PC-9 (cell line): ENCODE data around the gene HDHD5. TPM values are rescaled to one million over a fixed set of nuclear protein-coding genes. Genes with fewer than 3 reads are reported as not detected.

Source experiments
- BruUV-seq: library from RNA; stranded (reverse); fragments of 400-500 nt; replicated peaks from 2 replicates; lab custom pipeline; 2021; lab: Mats Ljungman, UMichigan
- CTCF ChIA-PET: fragments of 300-600 bp; sonication (Branson Sonifier 250); formaldehyde crosslinking; loops from one replicate; lab custom pipeline; 2022; ENCODE audit warnings: antibody characterized with exemption; lab: Charles Lee
- POLR2A ChIA-PET: fragments of 300-600 bp; sonication (Branson Sonifier 250); formaldehyde crosslinking; loops from one replicate; lab custom pipeline; 2022; ENCODE audit warnings: antibody characterized with exemption; ENCODE audit not compliant: unreplicated experiment; lab: Charles Lee
- DNase-seq, 2 experiments: peaks; one replicate each; pipeline versions ENCODE4 v3.0.0 to v3.0.0-alpha.2; 2015 to 2022; ENCODE audit warnings: mixed read lengths in 1 of 2
- H2AFZ ChIP-seq: fragments of 200-600 bp; sonication (generic); 2 replicates; pipeline ENCODE4 v1.8.1; 2017; ENCODE audit warnings: antibody characterized with exemption
- H3F3A ChIP-seq: fragments of 200-600 bp; sonication (generic); 2 replicates; pipeline ENCODE4 v1.8.1; 2017; ENCODE audit warnings: antibody characterized with exemption, mild to moderate bottlenecking, low read depth; ENCODE audit not compliant: insufficient read depth
- H3K27ac ChIP-seq: fragments of 200-600 bp; sonication (generic); 2 replicates; pipeline ENCODE4 v1.6.1; 2016; ENCODE audit warnings: mixed run types
- H3K27me3 ChIP-seq: fragments of 200-600 bp; sonication (generic); 2 replicates; pipeline ENCODE4 v1.6.1; 2016; ENCODE audit warnings: low read depth, mixed run types; ENCODE audit not compliant: insufficient read depth
- H3K36me3 ChIP-seq: fragments of 200-600 bp; sonication (generic); 2 replicates; pipeline ENCODE4 v1.6.1; 2016; ENCODE audit warnings: low read depth, mixed run types
- H3K4me1 ChIP-seq: fragments of 200-600 bp; sonication (generic); replicated peaks from 2 replicates; pipeline ENCODE4 v1.6.1; 2016; ENCODE audit warnings: mixed run types; ENCODE audit not compliant: insufficient read depth
- H3K4me2 ChIP-seq: fragments of 200-600 bp; sonication (generic); 2 replicates; pipeline ENCODE4 v1.6.1; 2017; ENCODE audit warnings: mixed run types
- H3K4me3 ChIP-seq: fragments of 200-600 bp; sonication (generic); 2 replicates; pipeline ENCODE4 v1.6.1; 2016; ENCODE audit warnings: mixed run types
- H3K79me2 ChIP-seq: fragments of 200-600 bp; sonication (generic); 2 replicates; pipeline ENCODE4 v1.6.1; 2017; ENCODE audit warnings: low read depth, mixed run types
- H3K9me2 ChIP-seq: fragments of 200-600 bp; sonication (generic); 2 replicates; pipeline ENCODE4 v1.8.1; 2017; ENCODE audit warnings: mild to moderate bottlenecking; ENCODE audit not compliant: insufficient read depth
- H3K9me3 ChIP-seq: fragments of 200-600 bp; sonication (generic); 2 replicates; pipeline ENCODE4 v1.8.1; 2016; ENCODE audit warnings: low read depth; ENCODE audit not compliant: insufficient read depth
- H4K20me1 ChIP-seq: fragments of 200-600 bp; sonication (generic); 2 replicates; pipeline ENCODE4 v1.8.1; 2017; ENCODE audit not compliant: insufficient read depth
- EZH2 ChIP-seq: fragments of 200-600 bp; sonication (generic); IDR thresholded peaks from 2 replicates; pipeline ENCODE4 v1.8.0; 2017; ENCODE audit warnings: antibody characterized with exemption, low read depth
- intact Hi-C: fragments of 100-400 bp; cut with micrococcal nuclease; formaldehyde crosslinking; loops from one replicate; pipeline ENCODE4 v1.10.0; 2022; ENCODE audit not compliant: unreplicated experiment
- total RNA-seq: library from RNA; stranded (reverse); gene quantifications from 2 replicates; pipeline ENCODE4 v1.2.3, GENCODE V29; 2021
- TF ChIP-seq, protein P1 (sequence below): fragments of 200-600 bp; sonication (generic); conservative IDR thresholded peaks from 2 replicates; pipeline ENCODE4 v1.6.1; 2017; ENCODE audit warnings: mixed run types, antibody characterized with exemption, mild to moderate bottlenecking, moderate library complexity

The HDHD5 gene
- total RNA-seq, 1 experiment from 2014 or later: 26.5 TPM

DNA sequence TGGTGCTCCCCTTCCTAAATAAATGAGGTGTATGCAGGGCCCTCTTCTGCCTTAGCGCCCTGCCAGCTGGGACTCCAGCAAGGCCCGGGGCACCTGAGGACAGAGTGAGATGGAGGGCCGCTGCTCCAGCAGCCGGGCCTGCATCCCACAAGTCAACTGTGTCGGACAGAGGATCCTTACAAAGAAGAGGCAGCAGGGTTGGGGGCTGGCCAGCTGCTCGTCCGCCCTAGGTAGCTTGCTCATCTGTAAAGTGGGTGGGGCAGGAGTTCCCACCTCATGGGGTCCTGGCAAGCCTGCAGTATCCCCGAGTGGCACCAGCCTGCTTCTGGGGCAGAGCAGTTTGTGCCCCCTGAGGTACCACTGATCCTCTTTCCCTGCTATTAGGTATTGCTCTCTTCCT is 45.5 kb downstream of the HDHD5 start:
- Histone ChIP-seq H2AFZ (no peak overlapping the region), H3F3A (no peaks in the 10 kb centered on the region), H3K9me2 (no peaks in the 10 kb centered on the region), H4K20me1 (no peaks in the 10 kb centered on the region), H3K27me3 (no peaks in the 10 kb centered on the region), H3K9me3 (no peaks in the 10 kb centered on the region), H3K27ac (no peak overlapping the region), H3K79me2 (no peaks in the 10 kb centered on the region), H3K4me3 (no peak overlapping the region), H3K36me3 (no peaks in the 10 kb centered on the region), H3K4me2 (no peak overlapping the region), H3K4me1 (no peaks in the 10 kb centered on the region)
- no peak for DNase-seq
- ChIA-PET POLR2A (interaction anchor here (0.6 kb wide), 1 partner anchor 527 kb away, joined by 3 read pairs; no protein-coding TSS in a partner anchor), CTCF (no interaction called here)
- no TSS peak for BruUV-seq
- no peak for TF ChIP-seq EZH2
- TF ChIP-seq, protein P1, sequence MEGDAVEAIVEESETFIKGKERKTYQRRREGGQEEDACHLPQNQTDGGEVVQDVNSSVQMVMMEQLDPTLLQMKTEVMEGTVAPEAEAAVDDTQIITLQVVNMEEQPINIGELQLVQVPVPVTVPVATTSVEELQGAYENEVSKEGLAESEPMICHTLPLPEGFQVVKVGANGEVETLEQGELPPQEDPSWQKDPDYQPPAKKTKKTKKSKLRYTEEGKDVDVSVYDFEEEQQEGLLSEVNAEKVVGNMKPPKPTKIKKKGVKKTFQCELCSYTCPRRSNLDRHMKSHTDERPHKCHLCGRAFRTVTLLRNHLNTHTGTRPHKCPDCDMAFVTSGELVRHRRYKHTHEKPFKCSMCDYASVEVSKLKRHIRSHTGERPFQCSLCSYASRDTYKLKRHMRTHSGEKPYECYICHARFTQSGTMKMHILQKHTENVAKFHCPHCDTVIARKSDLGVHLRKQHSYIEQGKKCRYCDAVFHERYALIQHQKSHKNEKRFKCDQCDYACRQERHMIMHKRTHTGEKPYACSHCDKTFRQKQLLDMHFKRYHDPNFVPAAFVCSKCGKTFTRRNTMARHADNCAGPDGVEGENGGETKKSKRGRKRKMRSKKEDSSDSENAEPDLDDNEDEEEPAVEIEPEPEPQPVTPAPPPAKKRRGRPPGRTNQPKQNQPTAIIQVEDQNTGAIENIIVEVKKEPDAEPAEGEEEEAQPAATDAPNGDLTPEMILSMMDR: no peak
- intact Hi-C loops: no loop called here

DNA sequence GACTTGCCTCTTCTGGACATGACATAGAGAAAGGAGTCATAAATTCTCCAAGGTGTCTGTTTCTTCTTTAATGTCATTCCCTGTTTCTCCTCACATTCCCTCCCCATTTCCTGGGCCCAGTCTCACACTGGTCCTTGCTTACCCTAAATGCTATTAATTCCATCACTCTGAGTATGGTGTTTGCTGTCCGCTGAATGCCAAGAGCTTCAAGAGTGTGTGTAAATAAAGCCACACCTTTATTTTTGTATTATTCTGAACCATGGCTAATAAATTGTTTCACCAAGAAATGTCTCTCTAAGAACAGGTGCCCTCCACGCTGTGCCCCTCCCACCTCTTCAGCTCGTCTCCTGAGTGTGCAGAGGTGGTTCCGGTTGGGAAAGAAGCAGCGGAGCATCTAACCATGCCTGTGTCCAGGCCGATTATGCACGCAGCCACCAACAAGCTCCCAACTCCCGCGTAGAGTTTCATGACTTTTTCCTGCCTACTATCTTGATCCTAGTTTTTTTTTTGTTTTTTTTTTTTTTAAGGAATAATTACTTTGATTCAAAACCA is 46.5 kb downstream of the HDHD5 start:
- CTCF ChIA-PET: no interaction called here

DNA sequence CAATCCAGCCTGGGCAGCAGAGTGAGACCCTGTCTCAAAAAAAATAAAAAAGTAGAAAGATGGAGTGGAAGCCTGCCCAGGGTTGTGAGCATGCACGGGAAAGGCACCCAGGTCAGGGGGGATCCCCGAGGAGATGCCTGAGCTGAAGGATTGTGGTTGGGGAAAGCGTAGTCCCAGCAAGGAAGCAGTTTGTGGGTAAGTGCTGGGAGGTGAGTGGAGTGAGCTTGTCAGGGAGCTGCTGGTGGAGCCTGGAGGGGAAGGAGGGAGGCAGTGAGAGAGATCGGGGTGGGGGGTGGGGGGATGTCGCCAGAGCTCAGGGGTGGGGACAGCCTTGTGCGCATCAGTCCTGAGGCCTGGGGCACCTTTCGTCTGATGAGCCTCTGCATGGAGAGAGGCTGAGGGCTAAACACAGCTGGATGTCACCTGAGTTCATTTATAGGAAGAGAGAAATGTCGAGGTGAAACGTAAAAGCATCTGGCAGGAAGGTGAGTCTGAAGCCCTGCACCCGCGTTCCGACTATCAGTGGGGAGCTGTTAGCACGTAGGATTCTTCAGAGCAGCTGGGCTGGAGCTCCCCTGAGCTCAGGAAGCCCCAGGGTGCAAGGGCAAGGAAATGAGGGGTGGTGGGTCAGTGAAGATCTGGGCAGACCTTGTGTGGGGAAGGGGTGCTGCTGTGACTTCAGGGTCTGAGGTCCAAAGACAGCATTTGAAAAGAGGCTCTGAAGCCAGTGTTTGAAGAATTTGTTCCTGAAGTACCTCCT is 48.1 kb downstream of the HDHD5 start:
- H3K4me1 ChIP-seq: no peaks in the 10 kb centered on the region
- H3K36me3 ChIP-seq: no peaks in the 10 kb centered on the region
- TF ChIP-seq, protein P1: no peak
- no peak for TF ChIP-seq EZH2
- BruUV-seq: no TSS peak
- H3K27ac ChIP-seq: no peak overlapping the region
- H3K9me2 ChIP-seq: no peaks in the 10 kb centered on the region
- no peaks in the 10 kb centered on the region for H3F3A ChIP-seq
- no peak overlapping the region for H3K4me3 ChIP-seq
- ChIA-PET CTCF (no interaction called here), POLR2A (no interaction called here)
- no peak overlapping the region for H3K4me2 ChIP-seq
- H2AFZ ChIP-seq: no peak overlapping the region
- H3K27me3 ChIP-seq: no peaks in the 10 kb centered on the region
- no peaks in the 10 kb centered on the region for H3K9me3 ChIP-seq
- intact Hi-C loops: no loop called here
- DNase-seq: no peak
- H3K79me2 ChIP-seq: no peaks in the 10 kb centered on the region
- no peaks in the 10 kb centered on the region for H4K20me1 ChIP-seq

More for the DNA sequence above, 46.5 kb downstream of the HDHD5 start:
- H3K36me3 ChIP-seq: no peaks in the 10 kb centered on the region
- H3K9me2 ChIP-seq: no peaks in the 10 kb centered on the region
- no peaks in the 10 kb centered on the region for H3F3A ChIP-seq
- no TSS peak for BruUV-seq
- H4K20me1 ChIP-seq: no peaks in the 10 kb centered on the region
- no peak overlapping the region for H3K27ac ChIP-seq
- H3K27me3 ChIP-seq: no peaks in the 10 kb centered on the region
- intact Hi-C loops: no loop called here
- no peak overlapping the region for H3K4me2 ChIP-seq
- POLR2A ChIA-PET: no interaction called here
- no peak for DNase-seq
- TF ChIP-seq, protein P1: no peak
- TF ChIP-seq EZH2: no peak
- H3K9me3 ChIP-seq: no peaks in the 10 kb centered on the region
- no peaks in the 10 kb centered on the region for H3K4me1 ChIP-seq
- no peak overlapping the region for H2AFZ ChIP-seq
- no peak overlapping the region for H3K4me3 ChIP-seq
- H3K79me2 ChIP-seq: no peaks in the 10 kb centered on the region
